Osteocyte (in vitro differentiated cells): ENCODE results near the gene MRPS6. TPM values are rescaled to one million over a fixed set of nuclear protein-coding genes. Genes with fewer than 3 reads are reported as not detected.

Experiments
- DNase-seq: peaks from one replicate; pipeline ENCODE4 v3.0.0; 2021; ENCODE audit warnings: mixed read lengths; ENCODE audit not compliant: unreplicated experiment; ENCODE audit errors: extremely low spot score
- H3K27ac Mint-ChIP-seq: one replicate; pipeline ENCODE4 v1.8.0; 2021; ENCODE audit warnings: mild to moderate bottlenecking, mixed read lengths; ENCODE audit not compliant: unreplicated experiment
- H3K27me3 Mint-ChIP-seq: one replicate; pipeline ENCODE4 v1.8.0; 2021; ENCODE audit warnings: mixed read lengths; ENCODE audit not compliant: unreplicated experiment
- H3K36me3 Mint-ChIP-seq: one replicate; pipeline ENCODE4 v1.8.0; 2021; ENCODE audit warnings: mixed read lengths; ENCODE audit not compliant: unreplicated experiment
- H3K4me1 Mint-ChIP-seq: one replicate; pipeline ENCODE4 v1.8.0; 2021; ENCODE audit warnings: mixed read lengths; ENCODE audit not compliant: unreplicated experiment
- H3K4me3 Mint-ChIP-seq: one replicate; pipeline ENCODE4 v1.8.0; 2021; ENCODE audit warnings: mild to moderate bottlenecking, moderate library complexity, mixed read lengths; ENCODE audit not compliant: unreplicated experiment
- H3K9me3 Mint-ChIP-seq: one replicate; pipeline ENCODE4 v1.8.0; 2021; ENCODE audit warnings: mixed read lengths; ENCODE audit not compliant: unreplicated experiment
- CTCF ChIP-seq: fragments of 200-600 bp; sonication (generic); IDR thresholded peaks from 2 replicates; pipeline ENCODE4 v1.5.0; 2021; ENCODE audit warnings: antibody characterized with exemption, mild to moderate bottlenecking, moderate library complexity
- total RNA-seq: library from RNA; stranded (reverse); gene quantifications from 2 replicates; pipeline ENCODE4 v1.2.1, GENCODE V29; 2021

MRPS6 gene
- total RNA-seq, 1 donor from 2014 or later = 124 TPM

DNA sequence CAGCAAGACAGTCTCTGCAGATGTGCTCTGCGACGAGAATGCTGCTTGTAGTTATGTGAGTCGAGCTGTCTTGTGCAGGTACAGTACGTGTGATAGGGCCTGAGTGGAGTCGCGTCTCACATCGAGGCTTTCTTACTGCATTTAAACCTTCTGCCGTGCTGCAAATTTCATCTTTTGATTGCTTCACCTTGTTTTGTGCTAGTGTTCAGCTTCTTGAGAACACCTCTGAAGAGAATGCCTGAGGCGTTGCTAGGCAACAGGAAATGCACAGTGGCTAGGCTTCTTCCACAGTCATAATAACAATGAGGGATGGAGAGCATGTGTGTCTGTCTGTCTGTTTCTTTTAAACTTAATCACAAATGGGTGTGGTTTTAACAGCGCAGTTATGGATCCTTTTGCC lies 52.9 kb downstream of the MRPS6 start:
- H3K27me3 Mint-ChIP-seq = no peaks in the 10 kb centered on the region
- TF ChIP-seq CTCF = no peak
- H3K36me3 Mint-ChIP-seq = peaks cover 31% of the 10 kb centered on the region
- DNase-seq = no peak
- peaks cover 5% of the 10 kb centered on the region for H3K9me3 Mint-ChIP-seq
- peak overlapping the region; percentile 1 for H3K27ac Mint-ChIP-seq
- peaks cover 59% of the 10 kb centered on the region for H3K4me1 Mint-ChIP-seq
- H3K4me3 Mint-ChIP-seq = no peak overlapping the region

GRCh38 chr21:34126691-34127090 lies 53.3 kb downstream of the MRPS6 start:
- DNase-seq = no peak
- peaks cover 5% of the 10 kb centered on the region for H3K9me3 Mint-ChIP-seq
- H3K27ac Mint-ChIP-seq = no peak overlapping the region

GRCh38 chr21:34128124-34128523 lies 54.7 kb downstream of the MRPS6 start:
- Mint-ChIP-seq H3K27ac (peak overlapping the region; percentile 88), H3K4me3 (no peak overlapping the region), H3K36me3 (peaks cover 30% of the 10 kb centered on the region), H3K27me3 (no peaks in the 10 kb centered on the region), H3K4me1 (peaks cover 66% of the 10 kb centered on the region), H3K9me3 (peaks cover 5% of the 10 kb centered on the region)
- DNase-seq = no peak
- TF ChIP-seq CTCF = no peak

More at GRCh38 chr21:34126691-34127090, 53.3 kb downstream of the MRPS6 start:
- no peak for TF ChIP-seq CTCF
- H3K27me3 Mint-ChIP-seq = no peaks in the 10 kb centered on the region
- peaks cover 63% of the 10 kb centered on the region for H3K4me1 Mint-ChIP-seq
- H3K36me3 Mint-ChIP-seq = peaks cover 28% of the 10 kb centered on the region
- H3K4me3 Mint-ChIP-seq = no peak overlapping the region

DNA sequence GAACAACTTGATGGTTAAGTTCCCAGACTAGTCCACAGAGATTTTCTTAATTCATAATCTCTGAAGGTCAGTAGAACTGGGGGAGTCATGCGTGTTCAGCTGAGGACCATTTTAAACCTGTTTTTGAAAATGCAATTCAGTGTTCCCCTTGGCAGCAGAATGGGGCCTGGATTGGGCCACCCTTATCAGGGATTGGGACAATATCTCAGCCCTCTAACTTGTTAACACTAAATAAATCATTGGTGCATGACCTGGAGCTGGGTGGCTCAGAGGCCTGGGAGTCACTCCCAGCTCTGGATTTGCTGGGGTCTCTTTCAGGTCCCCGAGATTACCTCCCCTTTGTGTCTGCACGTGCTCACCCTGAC lies 55.3 kb downstream of the MRPS6 start:
- no peak for TF ChIP-seq CTCF
- Mint-ChIP-seq H3K4me3 (no peak overlapping the region), H3K9me3 (peaks cover 5% of the 10 kb centered on the region), H3K36me3 (peaks cover 35% of the 10 kb centered on the region), H3K27ac (peak overlapping the region; percentile 88), H3K27me3 (no peaks in the 10 kb centered on the region), H3K4me1 (peaks cover 67% of the 10 kb centered on the region)
- no peak for DNase-seq

DNA sequence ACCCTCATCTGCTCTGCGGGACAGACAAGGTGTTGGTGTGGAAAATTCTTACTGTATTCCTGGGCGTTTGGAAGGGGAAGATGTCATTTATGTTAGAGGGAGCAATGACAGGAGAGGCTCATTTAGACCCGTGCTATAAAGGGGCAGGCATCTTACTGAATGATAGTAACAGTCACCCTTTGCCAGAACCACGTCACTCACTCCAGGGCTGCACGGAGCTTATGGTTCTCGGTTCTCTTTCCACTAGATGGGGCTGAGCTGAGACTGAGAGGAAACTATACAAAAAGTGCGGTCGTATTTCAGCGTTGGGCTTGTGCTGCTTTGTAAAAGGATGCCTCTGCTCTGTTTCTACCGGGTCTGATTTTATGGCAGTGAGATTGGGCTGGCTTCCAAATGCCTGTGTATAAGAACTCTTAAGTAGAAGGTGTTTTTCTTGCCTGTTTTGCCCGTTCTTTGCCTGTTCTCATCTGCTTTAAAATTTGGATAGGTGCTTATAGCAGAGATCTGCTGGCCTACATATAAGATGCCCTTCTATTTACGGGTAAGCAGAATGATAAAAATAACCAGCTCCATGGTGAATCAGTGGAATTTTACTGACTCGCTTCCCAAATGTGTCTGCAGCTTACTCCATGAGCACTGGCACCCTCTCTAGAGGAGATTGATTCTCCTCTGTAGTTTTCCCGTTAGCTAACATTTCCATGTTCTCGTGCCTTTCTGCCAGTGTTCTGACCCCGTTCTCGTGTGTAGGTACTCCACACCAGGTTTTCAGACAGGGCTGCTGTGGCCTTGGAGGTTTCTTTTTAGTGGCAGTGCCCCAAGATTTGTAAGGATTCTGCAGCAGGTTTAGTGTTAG lies 55.9 kb downstream of the MRPS6 start:
- peaks cover 39% of the 10 kb centered on the region for H3K36me3 Mint-ChIP-seq
- peak overlapping the region; percentile 88 for H3K27ac Mint-ChIP-seq
- no peaks in the 10 kb centered on the region for H3K27me3 Mint-ChIP-seq
- TF ChIP-seq CTCF = peak; percentile 70
- H3K4me3 Mint-ChIP-seq = peak overlapping the region; percentile 62
- peak; percentile 85 for DNase-seq
- peaks cover 65% of the 10 kb centered on the region for H3K4me1 Mint-ChIP-seq
- H3K9me3 Mint-ChIP-seq = peaks cover 5% of the 10 kb centered on the region
